Kidney epithelial cell (primary cell): ENCODE data around the gene WDR18. TPM values are rescaled to one million over a fixed set of nuclear protein-coding genes. Genes with fewer than 3 reads are reported as not detected.

Source experiments
- DNase-seq: peaks from one replicate; pipeline ENCODE4 v3.0.0-alpha.2; 2010; ENCODE audit warnings: low read depth
- H3K27me3 ChIP-seq: 2 replicates; pipeline ENCODE4 v1.6.0; 2011; ENCODE audit warnings: low read length; ENCODE audit not compliant: control insufficient read depth, insufficient read depth
- H3K36me3 ChIP-seq: 2 replicates; pipeline ENCODE4 v1.5.1; 2011; ENCODE audit warnings: low read length; ENCODE audit not compliant: control insufficient read depth, insufficient read depth
- H3K4me3 ChIP-seq: 2 replicates; pipeline ENCODE4 v1.5.1; 2011; ENCODE audit warnings: low read depth, mild to moderate bottlenecking, control low read depth, low read length
- CTCF ChIP-seq: IDR thresholded peaks from 2 replicates; pipeline ENCODE4 v1.5.1; 2011; ENCODE audit warnings: mild to moderate bottlenecking, moderate library complexity, low read length, control low read depth, inconsistent platforms; ENCODE audit not compliant: insufficient read depth, poor library complexity, severe bottlenecking
- total RNA-seq: library from RNA; depleted of rRNA; stranded (reverse); fragments of >200 nt; gene quantifications from 2 replicates; pipeline ENCODE4 v1.2.3, GENCODE V29; 2015

The WDR18 gene
- total RNA-seq, 1 donor from 2014 or later = 54.6 TPM

- TF ChIP-seq CTCF = no peak
- peak; percentile 37 for DNase-seq
- H3K4me3 ChIP-seq = no peak overlapping the region
- no peaks in the 10 kb centered on the region for H3K36me3 ChIP-seq
- H3K27me3 ChIP-seq = no peaks in the 10 kb centered on the region
These were observed 24.9 kb upstream of the WDR18 start for GRCh38 chr19:958967-959855.

- peak; percentile 3 for TF ChIP-seq CTCF
- Histone ChIP-seq H3K36me3 (no peaks in the 10 kb centered on the region), H3K27me3 (no peaks in the 10 kb centered on the region), H3K4me3 (no peak overlapping the region)
- no peak for DNase-seq
These were observed 24.1 kb upstream of the WDR18 start for GRCh38 chr19:960020-960419.

- DNase-seq = no peak
- no peaks in the 10 kb centered on the region for H3K27me3 ChIP-seq
- no peak overlapping the region for H3K4me3 ChIP-seq
- no peaks in the 10 kb centered on the region for H3K36me3 ChIP-seq
- no peak for TF ChIP-seq CTCF
These were observed 23.6 kb upstream of the WDR18 start for GRCh38 chr19:960601-960938.

GRCh38 chr19:961866-962620 lies 22.1 kb upstream of the WDR18 start:
- no peak for DNase-seq
- no peak overlapping the region for H3K4me3 ChIP-seq
- H3K27me3 ChIP-seq = no peaks in the 10 kb centered on the region
- H3K36me3 ChIP-seq = no peaks in the 10 kb centered on the region
- no peak for TF ChIP-seq CTCF

- H3K36me3 ChIP-seq = no peaks in the 10 kb centered on the region
- no peak for DNase-seq
- H3K27me3 ChIP-seq = no peaks in the 10 kb centered on the region
- H3K4me3 ChIP-seq = no peak overlapping the region
- no peak for TF ChIP-seq CTCF
These were observed 21.3 kb upstream of the WDR18 start for GRCh38 chr19:962683-963400.
